Mammary epithelial cell (primary cell): ENCODE measurements around the gene RFC4.

Experiments
- CTCF ChIP-seq, 2 donors: IDR thresholded peaks in 1 of 2; conservative IDR thresholded peaks in 1 of 2; 2 replicates each; pipeline ENCODE4 v1.5.1; 2011 to 2012; ENCODE audit warnings: inconsistent platforms in 2 of 2, low read length in 2 of 2, mild to moderate bottlenecking in 2 of 2, control low read depth in 1 of 2, low read depth in 1 of 2; ENCODE audit not compliant: insufficient read depth in 1 of 2; ENCODE audit errors: extremely low read depth in 1 of 2
- EZH2 ChIP-seq: IDR thresholded peaks from 2 replicates; pipeline ENCODE4 v1.6.1; 2012; ENCODE audit warnings: low read length, inconsistent platforms, borderline replicate concordance

GRCh38 chr3:186786922-186787321 is 19.4 kb downstream of the RFC4 start:
- TF ChIP-seq CTCF (conservative IDR thresholded peaks at IDR 0.05 in 1 of 2, IDR thresholded peaks at IDR 0.05 in 1 of 2; ENCODE audit: extremely low read depth in 1 of 2, insufficient read depth in 1 of 2, low read depth in 1 of 2, low read length in 2 of 2) (no peak), EZH2 (no peak)
